Lung (tissue), 12 donors: Measurements from ENCODE around the gene AGBL3. TPM values are rescaled to one million over a fixed set of nuclear protein-coding genes. Genes with fewer than 3 reads are reported as not detected.

Experiments used
- ATAC-seq: fragments of 200-7000 bp; cut with Tn5 transposase; one replicate; pipeline ENCODE4 v1.9.1; 2020; ENCODE audit warnings: moderate number of reproducible peaks; ENCODE audit not compliant: insufficient read depth, low FRiP score
- DNase-seq, 3 donors: peaks; one replicate each; pipeline ENCODE4 v3.0.0-alpha.2; 2013 to 2017
- H3K27ac ChIP-seq, 2 donors: one replicate each; pipeline ENCODE4 v1.5.1; 2013; ENCODE audit warnings: mild to moderate bottlenecking in 2 of 2, moderate library complexity in 2 of 2, control low read depth in 1 of 2, inconsistent platforms in 1 of 2, low read depth in 1 of 2, low read length in 1 of 2
- H3K27me3 ChIP-seq, 3 donors: one replicate each; pipeline ENCODE4 v1.5.1; 2013; ENCODE audit warnings: low read length in 2 of 3; ENCODE audit not compliant: control insufficient read depth in 3 of 3, insufficient read depth in 3 of 3
- H3K36me3 ChIP-seq, 4 donors: one replicate each; pipeline ENCODE4 v1.5.1; 2013; ENCODE audit warnings: low read length in 4 of 4, mild to moderate bottlenecking in 1 of 4, moderate library complexity in 1 of 4; ENCODE audit not compliant: control insufficient read depth in 4 of 4, insufficient read depth in 4 of 4
- H3K4me1 ChIP-seq, 5 donors: one replicate each; pipeline ENCODE4 v1.5.1; 2013; ENCODE audit warnings: low read length in 5 of 5, mild to moderate bottlenecking in 2 of 5, moderate library complexity in 1 of 5; ENCODE audit not compliant: control insufficient read depth in 5 of 5, insufficient read depth in 5 of 5
- H3K4me3 ChIP-seq: one replicate; pipeline ENCODE4 v1.5.1; 2013; ENCODE audit warnings: mild to moderate bottlenecking, control low read depth, moderate library complexity
- H3K9ac ChIP-seq, 2 donors: one replicate each; pipeline ENCODE4 v1.5.1; 2013; ENCODE audit warnings: low read length in 2 of 2, control low read depth in 1 of 2; ENCODE audit not compliant: insufficient read depth in 1 of 2
- H3K9me3 ChIP-seq, 4 donors: one replicate each; pipeline ENCODE4 v1.5.1; 2013; ENCODE audit warnings: low read length in 3 of 4, mild to moderate bottlenecking in 1 of 4, moderate library complexity in 1 of 4; ENCODE audit not compliant: control insufficient read depth in 4 of 4, insufficient read depth in 3 of 4
- WGBS, 2 donors: extraction: QIAGEN DNeasy Blood & Tissue Kit; methylation state at CpG; one replicate each; pipeline ENCODE4 v1.1.7; 2013; 5-methylcytosine and 5-hydroxymethylcytosine counted together
- polyA plus RNA-seq, 2 donors: library from polyadenylated mRNA; stranded (reverse); fragments of 200-250 nt; gene quantifications; one replicate each; pipeline ENCODE4 v1.2.1, GENCODE V29; 2013
- total RNA-seq, 2 donors: library from RNA; depleted of rRNA in 1 of 2; stranded (reverse); fragments of >200 nt in 1 of 2; gene quantifications; one replicate each; pipeline ENCODE4 v1.2.1, GENCODE V29; 2014 to 2021
- TF ChIP-seq, protein P1 (sequence below): IDR thresholded peaks from 2 replicates; pipeline ENCODE4 v1.5.1; 2012; ENCODE audit warnings: mild to moderate bottlenecking; ENCODE audit errors: control extremely low read depth, extremely low read depth
- donor health status: control.
- donor health status: control.
- donor health status: Bipolar disorder and iron deficiency.
- donor health status: healthy.
- donor health status: DM: yes; HTN: yes; CAD: no.

Gene AGBL3
- total and polyA plus RNA-seq, 4 donors: 1.3 to 5.2 (median 2.8) TPM

DNA sequence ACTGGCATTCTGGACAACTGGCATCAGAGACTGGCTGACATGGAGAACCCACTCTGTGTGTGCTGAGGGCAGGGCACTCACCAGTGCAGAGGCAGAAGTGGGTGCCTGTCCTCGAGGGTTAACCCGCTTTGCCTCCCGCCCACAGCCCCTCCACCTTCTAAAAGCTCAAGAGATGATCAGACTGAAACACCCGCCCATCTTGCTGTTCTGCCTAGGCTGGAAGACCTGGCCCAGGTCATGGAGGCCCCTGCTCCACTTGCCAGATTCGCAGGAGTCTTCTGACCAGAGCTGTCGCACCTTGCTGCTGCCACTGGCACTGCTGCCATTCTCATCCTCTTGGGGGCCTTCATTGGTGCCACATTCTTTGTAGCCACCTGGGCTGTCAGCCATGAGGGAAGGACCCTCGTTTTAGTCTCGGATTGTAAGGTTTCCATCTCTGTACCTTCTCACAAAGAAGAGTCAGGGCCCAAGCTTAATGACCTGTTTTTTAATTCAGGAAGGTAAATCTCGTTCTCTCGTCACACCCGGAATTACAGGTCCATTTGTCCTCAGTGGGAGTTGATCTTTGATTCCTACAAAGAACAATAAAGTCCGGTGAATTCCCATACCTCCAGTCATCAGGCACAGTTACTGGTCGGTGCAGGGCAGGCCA, 182.3 kb downstream of the AGBL3 start:
- no peaks in the 10 kb centered on the region for H3K27me3 ChIP-seq
- WGBS, 2 donors: 84 to 91% methylated on average over 13 of the region's 13 CpGs
- DNase-seq: no peak
- H3K27ac ChIP-seq: peak overlapping the region in 1 of 2 donors; percentile 99
- H3K4me1 ChIP-seq: peaks cover 0 to 41% (median 7%) of the 10 kb centered on the region in 5 donors
- H3K9me3 ChIP-seq: no peaks in the 10 kb centered on the region
- no peak overlapping the region for H3K4me3 ChIP-seq
- peaks cover 0 to 40% (median 25%) of the 10 kb centered on the region in 4 donors for H3K36me3 ChIP-seq
- ATAC-seq: no peak
- no peak overlapping the region for H3K9ac ChIP-seq
- TF ChIP-seq, protein P1, sequence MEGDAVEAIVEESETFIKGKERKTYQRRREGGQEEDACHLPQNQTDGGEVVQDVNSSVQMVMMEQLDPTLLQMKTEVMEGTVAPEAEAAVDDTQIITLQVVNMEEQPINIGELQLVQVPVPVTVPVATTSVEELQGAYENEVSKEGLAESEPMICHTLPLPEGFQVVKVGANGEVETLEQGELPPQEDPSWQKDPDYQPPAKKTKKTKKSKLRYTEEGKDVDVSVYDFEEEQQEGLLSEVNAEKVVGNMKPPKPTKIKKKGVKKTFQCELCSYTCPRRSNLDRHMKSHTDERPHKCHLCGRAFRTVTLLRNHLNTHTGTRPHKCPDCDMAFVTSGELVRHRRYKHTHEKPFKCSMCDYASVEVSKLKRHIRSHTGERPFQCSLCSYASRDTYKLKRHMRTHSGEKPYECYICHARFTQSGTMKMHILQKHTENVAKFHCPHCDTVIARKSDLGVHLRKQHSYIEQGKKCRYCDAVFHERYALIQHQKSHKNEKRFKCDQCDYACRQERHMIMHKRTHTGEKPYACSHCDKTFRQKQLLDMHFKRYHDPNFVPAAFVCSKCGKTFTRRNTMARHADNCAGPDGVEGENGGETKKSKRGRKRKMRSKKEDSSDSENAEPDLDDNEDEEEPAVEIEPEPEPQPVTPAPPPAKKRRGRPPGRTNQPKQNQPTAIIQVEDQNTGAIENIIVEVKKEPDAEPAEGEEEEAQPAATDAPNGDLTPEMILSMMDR: no peak

DNA sequence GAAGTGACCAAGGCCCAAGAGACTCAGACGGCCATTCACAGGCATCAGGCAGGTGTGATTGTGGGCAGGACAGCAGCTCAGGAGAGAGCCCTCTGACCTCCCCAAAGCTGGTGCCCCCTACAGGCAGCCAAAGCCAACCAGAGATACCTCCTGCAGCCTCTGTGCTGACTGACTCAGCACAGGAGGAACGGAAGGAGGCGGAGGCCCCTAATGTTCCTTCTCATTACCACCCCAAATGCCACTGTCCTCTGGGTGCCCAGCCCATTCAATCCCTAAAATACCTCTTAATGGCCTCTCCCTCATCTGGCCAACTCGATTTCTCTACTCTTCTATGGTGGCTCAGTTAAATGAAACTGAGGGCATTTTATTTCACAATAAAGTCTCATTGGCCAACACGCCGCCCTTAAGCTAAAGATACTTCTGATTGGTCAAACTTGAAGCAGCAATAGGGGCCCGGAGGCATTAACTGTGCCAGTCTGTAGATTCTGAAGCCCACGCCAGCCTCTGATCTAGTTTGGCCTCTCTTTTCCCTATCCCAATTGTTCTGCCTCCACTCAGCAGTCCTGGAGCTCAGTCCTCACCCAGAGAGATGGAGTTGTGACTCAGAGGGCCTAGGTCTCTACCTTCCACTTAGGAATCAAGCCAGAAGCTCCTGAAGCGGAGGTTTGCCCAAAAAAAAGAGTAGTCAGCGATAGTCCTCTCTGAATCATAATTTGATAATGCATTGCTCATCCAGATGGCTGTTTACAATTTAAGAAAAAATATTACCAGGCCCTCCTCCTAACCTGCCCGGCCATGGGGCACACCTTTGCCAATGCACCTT, 183.0 kb downstream of the AGBL3 start:
- peak; percentile 6 for ATAC-seq
- Histone ChIP-seq H3K36me3 (peaks cover 0 to 37% (median 25%) of the 10 kb centered on the region in 4 donors), H3K4me1 (peaks cover 0 to 38% (median 7%) of the 10 kb centered on the region in 5 donors), H3K27me3 (no peaks in the 10 kb centered on the region), H3K9me3 (no peaks in the 10 kb centered on the region), H3K9ac (peak overlapping the region; percentile 63 to 73), H3K4me3 (peak overlapping the region; percentile 97), H3K27ac (peak overlapping the region; percentile 97 to 99)
- TF ChIP-seq, protein P1: no peak
- no peak for DNase-seq
- 37 to 40% methylated on average over 11 of the region's 11 CpGs for WGBS, 2 donors

DNA sequence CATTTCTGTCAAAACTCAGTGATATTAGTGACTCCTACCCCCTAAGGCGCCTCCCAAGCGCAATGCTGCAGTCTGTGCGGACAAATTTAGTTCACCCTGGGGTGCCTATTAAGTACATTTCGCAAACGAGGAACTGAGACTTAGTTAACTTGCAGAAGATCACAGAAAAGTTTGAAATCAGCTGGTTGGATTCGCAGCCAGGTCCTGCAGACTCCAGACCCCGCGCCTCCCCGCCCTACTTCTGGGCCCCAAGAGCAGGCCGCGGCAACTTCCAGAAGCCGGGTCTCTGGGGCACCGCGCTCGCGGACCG, 183.6 kb downstream of the AGBL3 start:
- Histone ChIP-seq H3K9me3 (no peaks in the 10 kb centered on the region), H3K27ac (peak overlapping the region; percentile 97 to 99), H3K4me1 (peaks cover 0 to 33% (median 7%) of the 10 kb centered on the region in 5 donors), H3K9ac (peak overlapping the region; percentile 63 to 73), H3K27me3 (no peaks in the 10 kb centered on the region), H3K36me3 (peaks cover 0 to 32% (median 25%) of the 10 kb centered on the region in 4 donors), H3K4me3 (peak overlapping the region; percentile 97)
- ATAC-seq (no peak), DNase-seq (no peak)
- WGBS, 2 donors: 1% methylated on average over 17 of the region's 17 CpGs
- TF ChIP-seq, protein P1: no peak
